ENCODE results near the gene PRG2. TPM values are rescaled to one million over a fixed set of nuclear protein-coding genes. Genes with fewer than 3 reads are reported as not detected.
"Not testable (repeated sequence)": the region's sequence is repeated elsewhere in the genome, so short reads cannot be mapped to it uniquely, and the experiment has no call there.

PRG2 gene
- total RNA-seq, 4 donors from 2014 or later = 0.33 TPM; not detected in 3

GRCh38 chr11:57406337-57406904, 16.0 kb upstream of the PRG2 start:
- Histone ChIP-seq H3K4me1 (peaks cover 22 to 26% (median 24%) of the 10 kb centered on the region in 4 donors), H3K27me3 (no peaks in the 10 kb centered on the region), H3K36me3 (peaks cover 22 to 60% (median 44%) of the 10 kb centered on the region in 4 donors), H3K27ac (replicated peaks in 1 of 4) (peak overlapping the region in 2 of 4 donors; percentile 9 to 44), H3K9me3 (no peaks in the 10 kb centered on the region), H3K4me3 (no peak overlapping the region)
- TF ChIP-seq EP300 (IDR thresholded peaks at IDR 0.05) (no peak), CTCF (IDR thresholded peaks at IDR 0.05) (no peak), POLR2AphosphoS5 (IDR thresholded peaks at IDR 0.05) (peak in 1 of 2 donors; percentile 8), POLR2A (IDR thresholded peaks at IDR 0.05; ENCODE audit: low read depth) (no peak)
- intact Hi-C loops (cut with DNase I) = no loop called here
- no peak for DNase-seq (ENCODE audit: extremely low spot score)
- 64% methylated on average over 4 of the region's 4 CpGs for WGBS

DNA sequence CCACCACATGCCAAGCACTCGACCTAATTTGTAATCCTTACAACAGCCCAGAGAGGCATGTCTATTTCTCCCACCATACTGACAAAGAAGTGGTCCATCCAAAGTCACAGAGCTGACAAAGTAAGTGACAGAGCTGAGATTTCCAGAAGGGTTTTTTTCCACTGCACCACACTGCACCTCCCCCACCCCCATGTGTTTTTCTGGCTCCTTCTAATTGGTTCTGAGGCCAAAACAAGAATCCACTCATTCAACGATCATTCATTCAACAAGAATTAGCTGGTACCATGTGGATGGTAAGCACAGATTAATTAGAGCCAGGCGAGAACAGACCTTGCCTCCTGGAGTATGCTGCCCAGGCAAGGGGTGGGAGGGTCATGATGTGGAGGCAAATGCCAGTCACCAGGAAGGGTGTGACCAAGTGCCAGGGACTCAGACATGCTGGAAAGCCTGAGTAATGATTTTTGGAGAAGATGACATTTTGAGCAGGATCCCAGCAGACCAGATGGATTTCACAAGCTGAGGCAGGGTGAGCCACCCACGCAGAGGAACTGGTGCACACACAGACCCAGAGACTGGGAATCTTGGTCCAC, 14.9 kb upstream of the PRG2 start:
- peaks cover 17 to 50% (median 37%) of the 10 kb centered on the region in 4 donors for H3K36me3 ChIP-seq
- no peak overlapping the region for H3K4me3 ChIP-seq
- no peak for DNase-seq (ENCODE audit: extremely low spot score)
- no peaks in the 10 kb centered on the region for H3K9me3 ChIP-seq
- intact Hi-C loops (cut with DNase I) = no loop called here
- H3K27me3 ChIP-seq = no peaks in the 10 kb centered on the region
- WGBS = 82% methylated on average over 3 of the region's 4 CpGs
- no peak overlapping the region for H3K27ac ChIP-seq (replicated peaks in 1 of 4)
- no peak for TF ChIP-seq CTCF (IDR thresholded peaks at IDR 0.05)
- no peak for TF ChIP-seq POLR2AphosphoS5 (IDR thresholded peaks at IDR 0.05)
- TF ChIP-seq POLR2A (IDR thresholded peaks at IDR 0.05; ENCODE audit: low read depth) = no peak
- no peak for TF ChIP-seq EP300 (IDR thresholded peaks at IDR 0.05)
- peaks cover 22 to 26% (median 24%) of the 10 kb centered on the region in 4 donors for H3K4me1 ChIP-seq

GRCh38 chr11:57403802-57404147, 13.3 kb upstream of the PRG2 start:
- Histone ChIP-seq H3K27ac (replicated peaks in 1 of 4) (no peak overlapping the region), H3K36me3 (peaks cover 4 to 34% (median 22%) of the 10 kb centered on the region in 4 donors), H3K4me1 (peaks cover 22 to 26% (median 24%) of the 10 kb centered on the region in 4 donors), H3K27me3 (no peaks in the 10 kb centered on the region), H3K4me3 (no peak overlapping the region), H3K9me3 (no peaks in the 10 kb centered on the region)
- intact Hi-C loops (cut with DNase I) = no loop called here
- no peak for DNase-seq (ENCODE audit: extremely low spot score)
- TF ChIP-seq POLR2A (IDR thresholded peaks at IDR 0.05; ENCODE audit: low read depth) (no peak), POLR2AphosphoS5 (IDR thresholded peaks at IDR 0.05) (no peak), CTCF (IDR thresholded peaks at IDR 0.05) (no peak), EP300 (IDR thresholded peaks at IDR 0.05) (no peak)
- whole genome bisulfite sequencing = 87% methylated on average over 2 of the region's 2 CpGs

DNA sequence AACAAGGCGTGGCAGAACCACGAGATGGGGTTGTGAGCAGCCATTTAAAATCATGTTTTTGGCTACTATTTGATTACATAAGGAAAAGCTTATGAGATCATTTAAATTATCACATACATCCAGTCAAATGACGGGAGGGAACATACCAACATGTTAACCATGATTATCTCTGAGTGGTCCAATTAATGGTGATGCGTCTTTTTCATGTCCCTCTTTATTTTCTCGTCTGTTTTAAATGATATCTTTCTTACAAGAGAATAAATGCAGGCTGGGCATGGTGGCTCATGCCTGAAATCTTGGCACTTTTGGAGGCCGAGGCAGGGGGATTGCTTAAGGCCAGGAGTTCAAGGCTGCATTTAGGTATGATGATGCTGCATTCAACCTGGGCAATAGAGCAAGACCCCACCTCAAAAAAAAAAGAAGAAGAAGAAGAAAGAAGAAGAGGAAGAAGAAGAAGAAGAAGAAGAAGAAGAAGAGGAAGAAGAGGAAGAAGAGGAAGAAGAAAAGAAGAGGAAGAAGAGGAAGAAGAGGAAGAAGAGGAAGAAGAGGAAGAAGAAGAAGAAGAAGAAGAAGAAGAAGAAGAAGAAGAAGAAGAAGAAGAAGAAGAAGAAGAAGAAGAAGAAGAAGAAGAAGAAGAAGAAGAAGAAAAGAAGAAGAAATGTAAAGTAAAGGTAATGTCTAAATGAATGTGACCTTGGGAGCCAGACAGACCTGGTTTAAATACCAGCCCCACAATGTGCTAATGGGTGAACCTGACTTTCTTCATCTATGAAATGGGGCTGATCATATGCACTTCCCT, 12.8 kb upstream of the PRG2 start:
- H3K4me3 ChIP-seq; intact Hi-C loops (cut with DNase I); H3K9me3 ChIP-seq; DNase-seq (ENCODE audit: extremely low spot score); H3K27me3 ChIP-seq; H3K27ac ChIP-seq (replicated peaks in 1 of 4): not testable (repeated sequence)
- peaks cover 0 to 28% (median 16%) of the 10 kb centered on the region in 4 donors for H3K36me3 ChIP-seq
- peaks cover 22 to 26% (median 24%) of the 10 kb centered on the region in 4 donors for H3K4me1 ChIP-seq
- WGBS = 80% methylated on average over 6 of the region's 6 CpGs
